ENCODE data around the gene FEM1A. TPM values are rescaled to one million over a fixed set of nuclear protein-coding genes. Genes with fewer than 3 reads are reported as not detected.

FEM1A gene
- total and polyA plus RNA-seq, 2 of the 13 experiments (the other 11 are each of a cell fraction or from before 2014, with no cell fraction given) = 3.2 to 10.8 TPM

DNA sequence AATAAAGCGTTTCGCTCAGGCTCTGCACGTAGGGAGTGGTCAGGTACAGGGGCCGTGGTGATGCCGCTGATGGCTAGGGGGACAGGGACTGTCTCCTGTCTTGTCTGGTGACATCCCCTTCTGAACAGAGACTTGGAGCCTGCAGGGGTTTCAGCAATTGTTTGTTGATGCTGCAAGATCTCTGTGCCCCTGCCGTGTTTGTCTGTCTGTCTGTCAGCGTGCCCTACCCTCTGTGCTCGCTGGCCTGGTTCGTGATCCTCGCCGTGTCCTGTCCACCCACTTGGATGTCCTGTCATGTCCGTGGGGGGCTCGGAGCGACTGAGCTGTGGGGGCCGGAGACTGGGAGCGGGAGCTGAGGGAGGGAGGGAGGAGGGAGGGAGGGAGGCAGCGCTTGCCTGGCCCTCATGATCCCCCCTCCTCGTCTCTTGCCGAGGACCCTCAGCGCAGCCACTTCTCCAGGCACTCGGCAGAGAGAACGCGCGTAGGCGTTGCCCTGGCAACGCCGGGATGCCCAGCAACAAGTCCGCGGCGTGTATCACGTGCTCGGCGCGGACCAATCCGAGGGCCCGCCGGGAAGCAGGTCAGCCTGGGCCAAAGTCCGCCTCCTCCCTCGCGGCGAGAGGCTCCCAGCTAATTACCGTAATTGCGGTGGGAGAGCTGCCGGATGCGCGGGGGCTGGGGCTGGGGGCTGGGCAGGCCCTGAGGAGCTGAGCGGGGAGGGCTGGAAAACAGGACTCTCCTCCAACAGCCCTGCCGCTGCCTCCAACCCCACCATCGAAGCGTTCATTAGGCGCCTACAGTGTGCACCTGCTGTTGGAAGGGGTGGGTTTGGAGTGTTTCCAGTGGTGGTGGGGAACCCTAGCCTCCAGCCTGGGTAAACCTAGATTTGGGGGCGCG is 31.9 kb upstream of the FEM1A start (continued):
- TF ChIP-seq, protein P1, sequence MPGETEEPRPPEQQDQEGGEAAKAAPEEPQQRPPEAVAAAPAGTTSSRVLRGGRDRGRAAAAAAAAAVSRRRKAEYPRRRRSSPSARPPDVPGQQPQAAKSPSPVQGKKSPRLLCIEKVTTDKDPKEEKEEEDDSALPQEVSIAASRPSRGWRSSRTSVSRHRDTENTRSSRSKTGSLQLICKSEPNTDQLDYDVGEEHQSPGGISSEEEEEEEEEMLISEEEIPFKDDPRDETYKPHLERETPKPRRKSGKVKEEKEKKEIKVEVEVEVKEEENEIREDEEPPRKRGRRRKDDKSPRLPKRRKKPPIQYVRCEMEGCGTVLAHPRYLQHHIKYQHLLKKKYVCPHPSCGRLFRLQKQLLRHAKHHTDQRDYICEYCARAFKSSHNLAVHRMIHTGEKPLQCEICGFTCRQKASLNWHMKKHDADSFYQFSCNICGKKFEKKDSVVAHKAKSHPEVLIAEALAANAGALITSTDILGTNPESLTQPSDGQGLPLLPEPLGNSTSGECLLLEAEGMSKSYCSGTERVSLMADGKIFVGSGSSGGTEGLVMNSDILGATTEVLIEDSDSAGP (CRISPR knock-in tag; IDR thresholded peaks at IDR 0.05; ENCODE audit: borderline replicate concordance) = peak; percentile 69
- no peak for TF ChIP-seq ZNF569 (CRISPR knock-in tag; IDR thresholded peaks at IDR 0.05; ENCODE audit: borderline replicate concordance)
- peak; percentile 82; the same call in 1 of the 2 replicates for TF ChIP-seq MAZ (IDR thresholded peaks at IDR 0.05; ENCODE audit: borderline replicate concordance, low read depth, low read length)
- peak; percentile 52 for TF ChIP-seq MAZ (CRISPR knock-in tag; IDR thresholded peaks at IDR 0.05; ENCODE audit: low read depth)
- TF ChIP-seq MXD4 (CRISPR knock-in tag; IDR thresholded peaks at IDR 0.05) = peak; percentile 47; the same call in 1 of the 2 replicates
- no peak for TF ChIP-seq ZSCAN31 (CRISPR knock-in tag; IDR thresholded peaks at IDR 0.05; ENCODE audit: low read depth)
- TF ChIP-seq ZNF296 (CRISPR knock-in tag; conservative IDR thresholded peaks at IDR 0.05) = no peak
- TF ChIP-seq, protein P2, sequence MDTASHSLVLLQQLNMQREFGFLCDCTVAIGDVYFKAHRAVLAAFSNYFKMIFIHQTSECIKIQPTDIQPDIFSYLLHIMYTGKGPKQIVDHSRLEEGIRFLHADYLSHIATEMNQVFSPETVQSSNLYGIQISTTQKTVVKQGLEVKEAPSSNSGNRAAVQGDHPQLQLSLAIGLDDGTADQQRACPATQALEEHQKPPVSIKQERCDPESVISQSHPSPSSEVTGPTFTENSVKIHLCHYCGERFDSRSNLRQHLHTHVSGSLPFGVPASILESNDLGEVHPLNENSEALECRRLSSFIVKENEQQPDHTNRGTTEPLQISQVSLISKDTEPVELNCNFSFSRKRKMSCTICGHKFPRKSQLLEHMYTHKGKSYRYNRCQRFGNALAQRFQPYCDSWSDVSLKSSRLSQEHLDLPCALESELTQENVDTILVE (CRISPR knock-in tag; IDR thresholded peaks at IDR 0.05) = no peak
- no peak for TF ChIP-seq JARID2 (CRISPR knock-in tag; IDR thresholded peaks at IDR 0.05; ENCODE audit: insufficient replicate concordance)
- TF ChIP-seq, protein P3, sequence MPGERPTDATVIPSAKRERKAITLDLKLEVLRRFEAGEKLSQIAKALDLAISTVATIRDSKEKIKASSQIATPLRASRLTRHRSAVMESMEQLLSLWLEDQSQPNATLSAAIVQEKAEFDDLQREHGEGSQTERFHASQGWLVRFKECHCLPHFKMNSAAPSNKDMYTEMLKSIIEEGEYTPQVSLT (CRISPR knock-in tag; IDR thresholded peaks at IDR 0.05; ENCODE audit: borderline replicate concordance, low read depth) = no peak
- no peak for TF ChIP-seq HCFC1 (IDR thresholded peaks at IDR 0.05; ENCODE audit: low read depth, low read length)
- TF ChIP-seq, protein P4, sequence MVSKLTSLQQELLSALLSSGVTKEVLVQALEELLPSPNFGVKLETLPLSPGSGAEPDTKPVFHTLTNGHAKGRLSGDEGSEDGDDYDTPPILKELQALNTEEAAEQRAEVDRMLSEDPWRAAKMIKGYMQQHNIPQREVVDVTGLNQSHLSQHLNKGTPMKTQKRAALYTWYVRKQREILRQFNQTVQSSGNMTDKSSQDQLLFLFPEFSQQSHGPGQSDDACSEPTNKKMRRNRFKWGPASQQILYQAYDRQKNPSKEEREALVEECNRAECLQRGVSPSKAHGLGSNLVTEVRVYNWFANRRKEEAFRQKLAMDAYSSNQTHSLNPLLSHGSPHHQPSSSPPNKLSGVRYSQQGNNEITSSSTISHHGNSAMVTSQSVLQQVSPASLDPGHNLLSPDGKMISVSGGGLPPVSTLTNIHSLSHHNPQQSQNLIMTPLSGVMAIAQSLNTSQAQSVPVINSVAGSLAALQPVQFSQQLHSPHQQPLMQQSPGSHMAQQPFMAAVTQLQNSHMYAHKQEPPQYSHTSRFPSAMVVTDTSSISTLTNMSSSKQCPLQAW (CRISPR knock-in tag; IDR thresholded peaks at IDR 0.05) = peak; percentile 51; the same call in 1 of the 2 replicates
- TF ChIP-seq MLLT10 (CRISPR knock-in tag; IDR thresholded peaks at IDR 0.05) = no peak
- peak; percentile 93 for TF ChIP-seq RFX5 (IDR thresholded peaks at IDR 0.05; ENCODE audit: low read depth, low read length)
- TF ChIP-seq ZNF274 (CRISPR knock-in tag; IDR thresholded peaks at IDR 0.05) = 0 out of 2 replicates have a peak, but pooled peaks have one; percentile 77
- TF ChIP-seq, protein P5, sequence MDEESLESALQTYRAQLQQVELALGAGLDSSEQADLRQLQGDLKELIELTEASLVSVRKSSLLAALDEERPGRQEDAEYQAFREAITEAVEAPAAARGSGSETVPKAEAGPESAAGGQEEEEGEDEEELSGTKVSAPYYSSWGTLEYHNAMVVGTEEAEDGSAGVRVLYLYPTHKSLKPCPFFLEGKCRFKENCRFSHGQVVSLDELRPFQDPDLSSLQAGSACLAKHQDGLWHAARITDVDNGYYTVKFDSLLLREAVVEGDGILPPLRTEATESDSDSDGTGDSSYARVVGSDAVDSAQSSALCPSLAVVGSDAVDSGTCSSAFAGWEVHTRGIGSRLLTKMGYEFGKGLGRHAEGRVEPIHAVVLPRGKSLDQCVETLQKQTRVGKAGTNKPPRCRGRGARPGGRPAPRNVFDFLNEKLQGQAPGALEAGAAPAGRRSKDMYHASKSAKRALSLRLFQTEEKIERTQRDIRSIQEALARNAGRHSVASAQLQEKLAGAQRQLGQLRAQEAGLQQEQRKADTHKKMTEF (CRISPR knock-in tag; IDR thresholded peaks at IDR 0.05) = peak; percentile 77
- no peak for TF ChIP-seq YEATS2 (CRISPR knock-in tag; IDR thresholded peaks at IDR 0.05; ENCODE audit: borderline replicate concordance)
- peak; percentile 90 for TF ChIP-seq MIER2 (CRISPR knock-in tag; IDR thresholded peaks at IDR 0.05)
- no peak for TF ChIP-seq ZNF616 (CRISPR knock-in tag; IDR thresholded peaks at IDR 0.05; ENCODE audit: low read depth)
- TF ChIP-seq HNRNPUL1 (IDR thresholded peaks at IDR 0.05; ENCODE audit: low read depth, low read length) = no peak
- TF ChIP-seq TAF15 (IDR thresholded peaks at IDR 0.05; ENCODE audit: low read depth, low read length, poor library complexity, severe bottlenecking) = no peak
- TF ChIP-seq JUNB (CRISPR knock-in tag; IDR thresholded peaks at IDR 0.05; ENCODE audit: borderline replicate concordance) = no peak
- no peak for TF ChIP-seq MTF1 (CRISPR knock-in tag; IDR thresholded peaks at IDR 0.05)
- TF ChIP-seq GTF2F1 (IDR thresholded peaks at IDR 0.05; ENCODE audit: low read length) = no peak
